Keratinocyte (primary cell): ENCODE results near the gene CD1E. TPM values are rescaled to one million over a fixed set of nuclear protein-coding genes. Genes with fewer than 3 reads are reported as not detected.

Experiments
- DNase-seq: peaks from one replicate; pipeline ENCODE4 v3.0.0-alpha.2; 2011; ENCODE audit warnings: low read depth, missing footprints, low spot score
- FAIRE-seq: peaks from 2 replicates; lab custom pipeline; 2011; peaks lifted over from hg19 to GRCh38; lab: Jason Lieb, UNC
- H2AFZ ChIP-seq: 2 replicates; pipeline ENCODE4 v1.6.0; 2012; ENCODE audit warnings: low read length, control low read depth, inconsistent platforms; ENCODE audit not compliant: control insufficient read depth
- H3K27ac ChIP-seq: 2 replicates; pipeline ENCODE4 v1.5.1; 2011; ENCODE audit warnings: low read length; ENCODE audit not compliant: control insufficient read depth, insufficient read depth
- H3K27me3 ChIP-seq: 3 replicates; pipeline ENCODE4 v1.6.0; 2011; ENCODE audit warnings: low read length; ENCODE audit not compliant: control insufficient read depth, insufficient read depth; ENCODE audit errors: extremely low read depth
- H3K36me3 ChIP-seq, 2 experiments: 2 replicates in 1 of 2; 3 replicates in 1 of 2; pipeline ENCODE4 v1.5.1; 2011; ENCODE audit warnings: low read length in 2 of 2, mild to moderate bottlenecking in 1 of 2; ENCODE audit not compliant: control insufficient read depth in 2 of 2, insufficient read depth in 2 of 2; ENCODE audit errors: extremely low read depth in 1 of 2
- H3K4me1 ChIP-seq: 3 replicates; pipeline ENCODE4 v1.5.1; 2011; ENCODE audit warnings: low read length; ENCODE audit not compliant: control insufficient read depth, insufficient read depth; ENCODE audit errors: extremely low read depth
- H3K4me2 ChIP-seq: 3 replicates; pipeline ENCODE4 v1.6.0; 2011; ENCODE audit warnings: low read depth, low read length; ENCODE audit not compliant: control insufficient read depth, insufficient read depth; ENCODE audit errors: extremely low read depth
- H3K4me3 ChIP-seq, 3 experiments: fragments of 200-600 bp in 1 of 3; sonication (generic) in 1 of 3; 2 replicates in 2 of 3; 3 replicates in 1 of 3; pipeline ENCODE4 v1.5.1; 2011 to 2016; ENCODE audit warnings: low read length in 3 of 3, mild to moderate bottlenecking in 3 of 3, control low read depth in 2 of 3, inconsistent platforms in 1 of 3, low read depth in 1 of 3, mixed read lengths in 1 of 3, mixed run types in 1 of 3, moderate library complexity in 1 of 3; ENCODE audit not compliant: control insufficient read depth in 2 of 3, insufficient read depth in 2 of 3; ENCODE audit errors: extremely low read depth in 1 of 3
- H3K79me2 ChIP-seq: 2 replicates; pipeline ENCODE4 v1.6.0; 2012; ENCODE audit warnings: low read length; ENCODE audit not compliant: control insufficient read depth, insufficient read depth
- H3K9ac ChIP-seq: 3 replicates; pipeline ENCODE4 v1.6.0; 2011; ENCODE audit warnings: low read length; ENCODE audit not compliant: control insufficient read depth, insufficient read depth; ENCODE audit errors: extremely low read depth
- H3K9me1 ChIP-seq: 3 replicates; pipeline ENCODE4 v1.6.0; 2011; ENCODE audit warnings: low read length; ENCODE audit not compliant: control insufficient read depth, insufficient read depth; ENCODE audit errors: extremely low read depth
- H3K9me3 ChIP-seq: 2 replicates; pipeline ENCODE4 v1.5.1; 2012; ENCODE audit warnings: low read depth, low read length; ENCODE audit not compliant: control insufficient read depth
- H4K20me1 ChIP-seq: 3 replicates; pipeline ENCODE4 v1.6.0; 2011; ENCODE audit warnings: low read length; ENCODE audit not compliant: control insufficient read depth, insufficient read depth; ENCODE audit errors: extremely low read depth
- CTCF ChIP-seq, 3 experiments: IDR thresholded peaks in 1 of 3; conservative IDR thresholded peaks in 1 of 3; optimal IDR thresholded peaks in 1 of 3; 2 replicates in 2 of 3; 3 replicates in 1 of 3; pipeline versions ENCODE3 to v1.5.1; 2011; ENCODE audit warnings: low read length in 3 of 3, mild to moderate bottlenecking in 3 of 3, moderate library complexity in 2 of 3, control low read depth in 1 of 3, inconsistent platforms in 1 of 3; ENCODE audit not compliant: insufficient read depth in 2 of 3; ENCODE audit errors: extremely low read depth in 1 of 3
- EZH2 ChIP-seq: IDR thresholded peaks from one replicate; pipeline ENCODE4 v1.6.1; 2012; ENCODE audit warnings: inconsistent platforms, mild to moderate bottlenecking, low read length, moderate library complexity
- dilution Hi-C: fragments of 300-500 bp; cut with MboI; formaldehyde crosslinking; loops from one replicate; pipeline ENCODE4 v1.7.0; 2020; ENCODE audit warnings: low sequenced_read_pairs; ENCODE audit not compliant: extremely low pct_ligation_motif_present
- polyA plus RNA-seq, 5 experiments: library from polyadenylated mRNA; depleted of rRNA in 3 of 5; stranded (reverse) in 3 of 5; stranded (forward) in 1 of 5; unstranded in 1 of 5; fragments of >200 nt; gene quantifications; 1 replicate in 1 of 5; 2 replicates in 3 of 5; 3 replicates in 1 of 5; pipeline versions ENCODE4 v1.2.1 to v1.2.3, GENCODE V29; 2011 to 2012; ENCODE audit warnings: missing spikeins in 2 of 5, low read depth in 1 of 5, low replicate concordance in 1 of 5

CD1E gene
- polyA plus RNA-seq, 1 donor (not counting 4 experiments of a cell fraction or from before 2014, with no cell fraction given): not detected

GRCh38 chr1:158333405-158334155 is 20.1 kb upstream of the CD1E start:
- Histone ChIP-seq H4K20me1 (no peaks in the 10 kb centered on the region), H3K4me3 (no peak overlapping the region), H3K9me3 (no peaks in the 10 kb centered on the region), H3K4me1 (no peaks in the 10 kb centered on the region), H3K4me2 (no peak overlapping the region), H3K27me3 (no peaks in the 10 kb centered on the region), H3K9me1 (no peaks in the 10 kb centered on the region), H3K27ac (no peak overlapping the region), H3K79me2 (no peaks in the 10 kb centered on the region), H2AFZ (no peak overlapping the region), H3K9ac (no peak overlapping the region), H3K36me3 (no peaks in the 10 kb centered on the region)
- DNase-seq: no peak
- no peak for FAIRE-seq
- dilution Hi-C loops: no loop called here
- TF ChIP-seq EZH2 (no peak), CTCF (optimal IDR thresholded peaks at IDR 0.05 in 1 of 3, IDR thresholded peaks at IDR 0.05 in 1 of 3, conservative IDR thresholded peaks at IDR 0.05 in 1 of 3; ENCODE audit: extremely low read depth in 1 of 3, insufficient read depth in 2 of 3, low read length in 3 of 3) (no peak)

- no peaks in the 10 kb centered on the region for H3K4me1 ChIP-seq
Measured at GRCh38 chr1:158334526-158335212, 19.0 kb upstream of the CD1E start.

More at GRCh38 chr1:158334526-158335212, 19.0 kb upstream of the CD1E start:
- Histone ChIP-seq H3K9me1 (no peaks in the 10 kb centered on the region), H3K4me3 (no peak overlapping the region), H2AFZ (no peak overlapping the region), H3K27ac (no peak overlapping the region), H3K9ac (no peak overlapping the region), H3K4me2 (no peak overlapping the region), H3K9me3 (no peaks in the 10 kb centered on the region), H3K27me3 (no peaks in the 10 kb centered on the region), H4K20me1 (no peaks in the 10 kb centered on the region), H3K36me3 (no peaks in the 10 kb centered on the region), H3K79me2 (no peaks in the 10 kb centered on the region)
- dilution Hi-C loops: no loop called here
- no peak for FAIRE-seq
- DNase-seq: no peak
- no peak for TF ChIP-seq EZH2
- no peak for TF ChIP-seq CTCF (optimal IDR thresholded peaks at IDR 0.05 in 1 of 3, IDR thresholded peaks at IDR 0.05 in 1 of 3, conservative IDR thresholded peaks at IDR 0.05 in 1 of 3; ENCODE audit: extremely low read depth in 1 of 3, insufficient read depth in 2 of 3, low read length in 3 of 3)
